IPS-20b (cell line): Measurements from ENCODE around the gene OR10S1.

Source experiments
- H3K27ac ChIP-seq: one replicate; pipeline ENCODE4 v1.5.1; 2013; ENCODE audit warnings: low read length
- H3K27me3 ChIP-seq: 2 replicates; pipeline ENCODE4 v1.6.1; 2013; ENCODE audit warnings: mild to moderate bottlenecking, low read length, inconsistent platforms; ENCODE audit not compliant: insufficient read depth
- H3K36me3 ChIP-seq: 2 replicates; pipeline ENCODE4 v1.6.1; 2013; ENCODE audit warnings: low read depth, mild to moderate bottlenecking, inconsistent platforms, low read length, moderate library complexity; ENCODE audit not compliant: insufficient read depth
- H3K4me1 ChIP-seq: 2 replicates; pipeline ENCODE4 v1.6.1; 2013; ENCODE audit warnings: mild to moderate bottlenecking, control low read depth, inconsistent platforms, low read length, moderate library complexity; ENCODE audit not compliant: insufficient read depth
- H3K4me3 ChIP-seq: 2 replicates; pipeline ENCODE4 v1.5.1; 2013; ENCODE audit warnings: mild to moderate bottlenecking, low read length, inconsistent platforms
- H3K9ac ChIP-seq: 2 replicates; pipeline ENCODE4 v1.6.1; 2013; ENCODE audit warnings: low read depth, mild to moderate bottlenecking, inconsistent platforms, low read length, moderate library complexity
- H3K9me3 ChIP-seq: 2 replicates; pipeline ENCODE4 v1.6.1; 2013; ENCODE audit warnings: mild to moderate bottlenecking, low read depth, low read length, inconsistent platforms; ENCODE audit not compliant: insufficient read depth

The OR10S1 gene

DNA sequence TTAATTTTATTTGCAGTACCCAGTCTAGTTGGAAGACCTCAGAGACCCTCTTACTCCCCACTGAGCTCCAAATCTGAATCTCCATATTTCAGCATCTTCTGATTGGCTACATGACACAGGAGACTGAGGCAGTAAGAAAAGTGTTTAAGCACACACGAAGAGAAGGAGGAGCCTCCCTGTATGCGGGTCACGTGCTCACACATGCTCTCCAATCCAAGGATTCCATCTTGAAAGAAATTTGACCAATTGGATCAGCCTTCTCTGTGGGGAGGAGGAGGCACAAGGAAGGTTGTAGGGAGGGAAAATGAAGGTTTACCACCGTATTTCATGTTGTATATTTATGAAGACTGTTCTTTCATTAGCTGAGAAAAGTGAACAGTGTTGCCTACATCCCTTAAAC lies 35.2 kb downstream of the OR10S1 start:
- Histone ChIP-seq H3K4me1 (no peaks in the 10 kb centered on the region), H3K27me3 (no peaks in the 10 kb centered on the region), H3K9ac (no peak overlapping the region), H3K27ac (no peak overlapping the region), H3K9me3 (no peaks in the 10 kb centered on the region), H3K4me3 (no peak overlapping the region), H3K36me3 (no peaks in the 10 kb centered on the region)

DNA sequence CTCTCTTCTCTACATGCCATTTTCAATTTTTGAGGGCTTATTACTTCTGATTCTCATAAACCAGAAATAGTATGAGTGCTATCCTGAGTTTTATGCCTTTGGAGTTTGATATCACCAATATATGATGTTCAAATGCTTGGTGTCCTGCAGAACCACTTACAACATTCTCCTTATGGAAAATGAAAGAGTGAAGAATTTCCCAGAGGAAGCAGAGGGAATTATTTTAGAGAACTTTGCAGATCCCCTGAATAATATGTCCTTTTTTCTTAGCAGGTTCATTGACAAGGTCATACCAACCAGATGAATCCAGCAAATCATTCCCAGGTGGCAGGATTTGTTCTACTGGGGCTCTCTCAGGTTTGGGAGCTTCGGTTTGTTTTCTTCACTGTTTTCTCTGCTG lies 38.3 kb downstream of the OR10S1 start, which contains the start of gene OR4D5:
Gene OR4D5, plus strand, starts transcription at position 301 of the 400 bp plus-strand sequence. Its CDS starts 0 bp downstream, at position 301.
- Histone ChIP-seq H3K27me3 (no peaks in the 10 kb centered on the region), H3K9me3 (no peaks in the 10 kb centered on the region), H3K9ac (no peak within 1 kb of the TSS), H3K36me3 (no peaks in the 10 kb centered on the region), H3K4me1 (no peaks in the 10 kb centered on the region), H3K4me3 (no peak within 1 kb of the TSS), H3K27ac (no peak within 1 kb of the TSS)
